Activated naive CD4-positive, alpha-beta T cell treated with anti-CD3 and anti-CD28 coated beads, Interleukin-2, amount 10 ng/mL, durations not matched to agents 7 days and 5 days (primary cell): ENCODE measurements around the gene WDR82.

Experiments
- CTCF ChIA-PET: fragments of 350-600 bp; sonication (Branson Sonifier 250); formaldehyde crosslinking; loops from one replicate; lab custom pipeline; 2021; ENCODE audit warnings: antibody characterized with exemption; lab: Charles Lee
- DNase-seq: peaks from one replicate; pipeline ENCODE4 v3.0.0-alpha.2; 2020
- H3K27ac Mint-ChIP-seq: one replicate; pipeline ENCODE4 v1.8.0; 2021; ENCODE audit warnings: mild to moderate bottlenecking, moderate library complexity, mixed read lengths
- H3K27me3 Mint-ChIP-seq: one replicate; pipeline ENCODE4 v1.8.0; 2021; ENCODE audit warnings: mild to moderate bottlenecking, mixed read lengths
- H3K36me3 Mint-ChIP-seq: one replicate; pipeline ENCODE4 v1.8.0; 2021; ENCODE audit warnings: mixed read lengths
- H3K4me1 Mint-ChIP-seq: one replicate; pipeline ENCODE4 v1.8.0; 2021; ENCODE audit warnings: mixed read lengths
- H3K4me3 Mint-ChIP-seq: one replicate; pipeline ENCODE4 v1.8.0; 2021; ENCODE audit warnings: mild to moderate bottlenecking, moderate library complexity, mixed read lengths
- H3K9me3 Mint-ChIP-seq: one replicate; pipeline ENCODE4 v1.8.0; 2021; ENCODE audit warnings: mixed read lengths

WDR82 gene

DNA sequence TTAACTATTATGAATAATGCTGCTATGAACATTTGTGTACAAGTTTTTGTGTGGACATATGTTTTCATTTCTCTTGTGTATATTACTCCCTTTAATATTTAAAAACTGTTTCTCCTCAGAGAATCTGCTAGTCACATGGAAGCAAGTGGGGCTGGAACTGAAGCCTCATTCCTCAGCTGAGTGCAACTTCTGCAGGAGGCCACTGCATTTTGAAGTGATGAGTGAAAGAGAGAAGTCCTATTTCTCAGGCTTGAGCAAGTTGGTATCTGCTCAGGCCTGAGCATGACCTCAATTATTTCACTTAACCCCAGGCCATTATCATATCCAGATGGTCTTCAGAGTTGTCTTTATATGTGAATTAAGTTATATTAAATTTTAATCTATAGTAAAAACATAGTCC is 64.5 kb downstream of the WDR82 start:
- H3K9me3 Mint-ChIP-seq = no peaks in the 10 kb centered on the region
- no peak for DNase-seq
- peaks cover 44% of the 10 kb centered on the region for H3K4me1 Mint-ChIP-seq
- CTCF ChIA-PET = no interaction called here
- H3K27me3 Mint-ChIP-seq = no peaks in the 10 kb centered on the region
- peaks cover 59% of the 10 kb centered on the region for H3K36me3 Mint-ChIP-seq
- H3K27ac Mint-ChIP-seq = no peak overlapping the region
- no peak overlapping the region for H3K4me3 Mint-ChIP-seq

DNA sequence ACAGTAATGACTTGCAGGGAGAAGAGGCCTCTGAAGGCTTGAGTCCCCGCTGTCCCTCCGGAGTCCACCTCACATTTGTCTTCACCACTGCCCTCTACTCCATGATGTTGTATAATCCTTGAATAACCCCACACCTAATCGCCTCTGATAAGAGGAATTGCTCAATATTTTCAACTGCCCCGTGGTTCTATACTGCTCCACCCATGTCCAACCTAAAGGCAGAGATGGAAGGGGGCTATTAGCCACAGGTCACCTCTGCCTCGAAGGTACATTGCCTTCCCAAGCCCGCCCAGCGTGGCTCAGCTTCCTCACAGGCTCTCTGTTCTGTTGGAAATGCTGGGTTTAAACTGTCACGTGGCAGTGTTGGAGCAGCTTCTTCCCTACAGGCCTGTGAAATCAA is 65.4 kb downstream of the WDR82 start:
- Mint-ChIP-seq H3K36me3 (peaks cover 65% of the 10 kb centered on the region), H3K4me1 (peaks cover 35% of the 10 kb centered on the region), H3K9me3 (no peaks in the 10 kb centered on the region), H3K27ac (no peak overlapping the region), H3K4me3 (no peak overlapping the region), H3K27me3 (no peaks in the 10 kb centered on the region)
- no peak for DNase-seq
- CTCF ChIA-PET = interaction anchor here (6.2 kb wide), 1 partner anchor 8 kb away, joined by 35 read pairs; no protein-coding TSS in a partner anchor

DNA sequence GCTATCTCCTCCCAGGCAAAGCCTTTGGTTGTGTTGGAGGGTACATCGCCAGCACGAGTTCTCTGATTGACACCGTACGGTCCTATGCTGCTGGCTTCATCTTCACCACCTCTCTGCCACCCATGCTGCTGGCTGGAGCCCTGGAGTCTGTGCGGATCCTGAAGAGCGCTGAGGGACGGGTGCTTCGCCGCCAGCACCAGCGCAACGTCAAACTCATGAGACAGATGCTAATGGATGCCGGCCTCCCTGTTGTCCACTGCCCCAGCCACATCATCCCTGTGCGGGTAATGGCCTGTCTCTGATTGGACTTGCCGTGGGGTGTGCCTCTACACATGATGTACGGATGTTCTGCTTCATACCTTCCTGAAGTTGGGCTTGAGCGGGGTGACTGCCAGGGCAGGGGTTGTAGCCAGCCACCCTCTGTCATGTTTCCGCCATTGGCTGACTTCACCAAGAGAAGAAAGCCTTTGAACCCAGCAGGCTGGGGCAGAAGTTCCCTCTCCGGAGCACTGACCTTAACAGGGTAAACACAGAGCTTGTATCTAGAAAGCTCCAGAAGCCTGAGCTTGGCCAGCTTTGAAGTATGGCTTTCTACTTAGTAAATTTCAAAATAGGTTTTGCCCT is 67.1 kb downstream of the WDR82 start:
- Mint-ChIP-seq H3K4me3 (no peak overlapping the region), H3K36me3 (peaks cover 73% of the 10 kb centered on the region), H3K9me3 (no peaks in the 10 kb centered on the region), H3K4me1 (peaks cover 19% of the 10 kb centered on the region), H3K27ac (no peak overlapping the region), H3K27me3 (no peaks in the 10 kb centered on the region)
- CTCF ChIA-PET = interaction anchor here (1.2 to 6.2 kb wide), 3 partner anchors 10 to 210 kb away, joined by 4 to 35 read pairs (median 4); no protein-coding TSS in a partner anchor
- no peak for DNase-seq

DNA sequence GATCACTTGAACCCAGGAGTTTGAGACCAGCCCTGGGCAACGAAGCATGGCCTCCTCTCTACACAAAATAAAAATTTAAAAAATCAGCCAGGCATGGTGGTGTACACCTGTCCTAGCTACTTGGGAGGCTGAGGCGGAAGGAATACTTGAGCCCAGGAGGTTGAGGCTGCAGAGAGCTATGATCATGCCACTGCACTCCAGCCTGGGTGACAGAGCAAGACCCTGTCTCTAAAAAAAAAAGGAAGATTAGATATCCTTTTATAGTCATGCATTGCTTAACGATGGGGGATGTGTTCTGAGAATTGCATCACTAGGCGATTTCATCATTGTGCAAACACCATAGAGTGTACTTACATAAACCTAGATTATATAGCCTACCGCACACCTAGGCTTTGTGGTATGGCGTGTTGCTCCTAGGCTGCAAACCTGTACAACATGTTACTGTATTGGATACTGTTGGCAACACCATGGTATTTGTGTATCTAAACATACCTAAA is 67.9 kb downstream of the WDR82 start:
- no peak overlapping the region for H3K27ac Mint-ChIP-seq
- no peak overlapping the region for H3K4me3 Mint-ChIP-seq
- peaks cover 77% of the 10 kb centered on the region for H3K36me3 Mint-ChIP-seq
- H3K27me3 Mint-ChIP-seq = no peaks in the 10 kb centered on the region
- H3K9me3 Mint-ChIP-seq = no peaks in the 10 kb centered on the region
- peaks cover 14% of the 10 kb centered on the region for H3K4me1 Mint-ChIP-seq
- CTCF ChIA-PET = interaction anchor here (1.1 to 6.2 kb wide), 2 partner anchors 11 to 12 kb away, joined by 3 to 35 read pairs; no protein-coding TSS in a partner anchor
- no peak for DNase-seq

DNA sequence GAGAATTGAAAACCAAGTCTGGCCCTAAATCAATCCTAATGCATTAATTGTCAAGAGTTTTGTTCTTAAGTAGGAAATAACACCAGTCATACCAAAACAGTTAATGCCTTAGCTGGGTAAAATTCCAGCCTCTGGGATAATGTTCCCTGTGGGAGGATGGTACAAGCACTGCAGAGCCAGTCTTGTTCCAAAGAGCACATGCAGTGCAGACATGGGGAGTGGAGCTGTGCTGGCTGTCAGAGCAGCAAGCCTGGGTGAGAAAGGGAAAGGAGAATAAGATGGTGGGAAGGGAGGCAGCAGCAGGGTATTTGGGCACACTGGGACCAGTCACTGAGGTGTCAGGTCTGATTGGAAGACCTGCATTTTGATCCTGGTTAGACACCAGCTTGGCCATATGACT is 68.4 kb downstream of the WDR82 start:
- Mint-ChIP-seq H3K27me3 (no peaks in the 10 kb centered on the region), H3K4me3 (no peak overlapping the region), H3K9me3 (no peaks in the 10 kb centered on the region), H3K4me1 (peaks cover 15% of the 10 kb centered on the region), H3K36me3 (peaks cover 77% of the 10 kb centered on the region), H3K27ac (no peak overlapping the region)
- CTCF ChIA-PET = interaction anchor here (1.1 to 6.2 kb wide), 2 partner anchors 11 kb away, joined by 3 to 35 read pairs; no protein-coding TSS in a partner anchor
- no peak for DNase-seq

DNA sequence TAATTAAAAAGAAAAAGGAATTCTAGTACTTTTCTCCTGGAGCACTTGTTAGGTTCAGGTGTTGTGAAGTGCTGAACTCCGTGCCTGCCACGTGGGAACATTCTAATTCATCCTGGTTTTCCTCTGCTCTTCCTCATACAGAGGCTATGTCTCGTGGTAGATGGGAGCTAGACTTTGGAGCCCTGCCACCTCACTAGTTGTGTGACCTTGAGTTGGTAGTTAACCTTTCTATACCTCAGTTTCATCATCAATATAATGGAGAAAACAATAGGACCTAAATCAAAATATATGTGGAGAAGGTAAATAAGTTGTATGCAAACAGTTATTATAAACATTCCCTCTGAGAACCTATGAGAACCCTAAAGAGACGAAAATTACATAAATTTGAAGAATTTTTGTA is 69.9 kb downstream of the WDR82 start:
- Mint-ChIP-seq H3K36me3 (peaks cover 75% of the 10 kb centered on the region), H3K4me3 (no peak overlapping the region), H3K27ac (no peak overlapping the region), H3K4me1 (peaks cover 19% of the 10 kb centered on the region), H3K27me3 (no peaks in the 10 kb centered on the region), H3K9me3 (no peaks in the 10 kb centered on the region)
- DNase-seq = no peak
- CTCF ChIA-PET = interaction anchor here (6.2 kb wide), 1 partner anchor 13 kb away, joined by 35 read pairs; no protein-coding TSS in a partner anchor

DNA sequence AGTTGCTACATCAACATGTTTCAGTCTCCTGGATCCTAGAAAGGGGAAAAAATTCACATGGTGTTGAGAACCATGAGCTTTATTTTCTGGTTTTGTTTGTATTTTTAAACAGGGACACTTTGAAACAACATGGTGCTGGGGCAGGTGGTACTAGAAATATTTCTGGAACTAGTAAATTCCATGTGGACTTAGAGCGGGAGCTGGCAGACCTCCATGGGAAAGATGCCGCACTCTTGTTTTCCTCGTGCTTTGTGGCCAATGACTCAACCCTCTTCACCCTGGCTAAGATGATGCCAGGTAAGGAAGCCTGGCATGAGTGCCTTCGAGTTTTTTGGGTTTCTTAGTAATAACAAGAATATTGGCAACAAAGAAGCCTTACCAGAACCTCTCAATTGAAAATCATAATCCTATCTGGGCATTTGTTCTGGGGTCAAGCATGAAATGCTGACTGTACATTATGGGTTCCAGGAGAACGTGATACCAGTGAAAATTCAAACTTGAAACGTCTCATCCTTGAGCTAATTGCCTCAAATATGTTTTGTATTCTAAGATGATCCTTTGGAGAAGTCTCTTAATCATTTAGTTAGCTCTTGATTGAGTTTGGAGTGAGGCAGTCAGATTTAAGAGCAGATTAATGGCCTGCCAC is 72.6 kb downstream of the WDR82 start:
- peaks cover 77% of the 10 kb centered on the region for H3K36me3 Mint-ChIP-seq

More for the DNA sequence above, 72.6 kb downstream of the WDR82 start:
- no peak overlapping the region for H3K4me3 Mint-ChIP-seq
- H3K27ac Mint-ChIP-seq = peak overlapping the region; percentile 25
- CTCF ChIA-PET = interaction anchor here (3.1 kb wide), 1 partner anchor 14 kb away, joined by 17 read pairs; no protein-coding TSS in a partner anchor
- H3K4me1 Mint-ChIP-seq = peaks cover 38% of the 10 kb centered on the region
- H3K27me3 Mint-ChIP-seq = no peaks in the 10 kb centered on the region
- no peaks in the 10 kb centered on the region for H3K9me3 Mint-ChIP-seq
- no peak for DNase-seq
